HCT116 (cell line): ENCODE results near the gene NIM1K.

Experiments
- EZH2 ChIP-seq: fragments of 200-600 bp; sonication (generic); IDR thresholded peaks from 2 replicates; pipeline ENCODE4 v1.6.1; 2017; ENCODE audit warnings: antibody characterized with exemption, mixed run types
- TF ChIP-seq, protein P1 (sequence below), 3 experiments: fragments of 200-600 bp in 1 of 3; sonication (generic) in 1 of 3; IDR thresholded peaks in 2 of 3; conservative IDR thresholded peaks in 1 of 3; 2 replicates each; pipeline ENCODE4 v1.5.1; 2012 to 2017; ENCODE audit warnings: low read depth in 2 of 3, low read length in 2 of 3, antibody characterized with exemption in 1 of 3, borderline replicate concordance in 1 of 3, control low read depth in 1 of 3, mild to moderate bottlenecking in 1 of 3, mixed read lengths in 1 of 3, mixed run types in 1 of 3, moderate library complexity in 1 of 3; ENCODE audit not compliant: insufficient read depth in 1 of 3

DNA sequence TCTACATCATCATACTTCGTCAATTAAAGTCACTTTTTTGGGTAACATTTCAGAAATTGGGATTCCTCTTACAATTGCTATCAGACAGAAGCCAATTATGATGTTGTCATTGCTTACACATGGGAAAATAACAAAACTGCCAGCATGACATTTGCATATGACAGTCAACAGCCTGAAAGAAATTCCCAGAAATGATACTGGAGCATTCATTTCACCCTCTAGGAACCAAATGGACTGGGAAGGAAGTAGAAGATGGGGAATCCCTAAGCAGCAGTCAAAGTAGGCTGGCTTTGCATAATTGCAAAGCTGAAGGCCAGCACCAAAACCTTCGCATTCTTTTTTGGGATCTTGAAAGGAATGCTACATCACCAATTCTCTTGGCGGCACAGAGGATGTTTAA is 110.5 kb downstream of the NIM1K start:
- no peak for TF ChIP-seq EZH2
- TF ChIP-seq, protein P1, sequence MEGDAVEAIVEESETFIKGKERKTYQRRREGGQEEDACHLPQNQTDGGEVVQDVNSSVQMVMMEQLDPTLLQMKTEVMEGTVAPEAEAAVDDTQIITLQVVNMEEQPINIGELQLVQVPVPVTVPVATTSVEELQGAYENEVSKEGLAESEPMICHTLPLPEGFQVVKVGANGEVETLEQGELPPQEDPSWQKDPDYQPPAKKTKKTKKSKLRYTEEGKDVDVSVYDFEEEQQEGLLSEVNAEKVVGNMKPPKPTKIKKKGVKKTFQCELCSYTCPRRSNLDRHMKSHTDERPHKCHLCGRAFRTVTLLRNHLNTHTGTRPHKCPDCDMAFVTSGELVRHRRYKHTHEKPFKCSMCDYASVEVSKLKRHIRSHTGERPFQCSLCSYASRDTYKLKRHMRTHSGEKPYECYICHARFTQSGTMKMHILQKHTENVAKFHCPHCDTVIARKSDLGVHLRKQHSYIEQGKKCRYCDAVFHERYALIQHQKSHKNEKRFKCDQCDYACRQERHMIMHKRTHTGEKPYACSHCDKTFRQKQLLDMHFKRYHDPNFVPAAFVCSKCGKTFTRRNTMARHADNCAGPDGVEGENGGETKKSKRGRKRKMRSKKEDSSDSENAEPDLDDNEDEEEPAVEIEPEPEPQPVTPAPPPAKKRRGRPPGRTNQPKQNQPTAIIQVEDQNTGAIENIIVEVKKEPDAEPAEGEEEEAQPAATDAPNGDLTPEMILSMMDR (IDR thresholded peaks at IDR 0.05 in 2 of 3, conservative IDR thresholded peaks at IDR 0.05 in 1 of 3; ENCODE audit: borderline replicate concordance in 1 of 3, insufficient read depth in 1 of 3, low read depth in 2 of 3, low read length in 2 of 3): no peak
